Nucleus accumbens (tissue), 56 donors: ENCODE measurements around the gene RGS7.
"Not testable (repeated sequence)": the region's sequence is repeated elsewhere in the genome, so short reads cannot be mapped to it uniquely, and the experiment has no call there.

Source experiments
- DNase-seq, 56 donors: peaks; one replicate each; lab custom pipeline; 2025; lab: John Stamatoyannopoulos, UW

RGS7 gene

GRCh38 chr1:241007668-241008067, 349.3 kb downstream of the RGS7 start:
- no peak for DNase-seq

- no peak for DNase-seq
Observed at GRCh38 chr1:240999826-241000225, 357.2 kb downstream of the RGS7 start.

GRCh38 chr1:240998441-240999015, 358.5 kb downstream of the RGS7 start:
- DNase-seq = no peak

GRCh38 chr1:240998024-240998423, 359.0 kb downstream of the RGS7 start:
- no peak for DNase-seq

- DNase-seq = no peak
Observed at GRCh38 chr1:240993004-240993403, 364.0 kb downstream of the RGS7 start.

- DNase-seq = peak in 5 of 56 donors; percentile 1 to 8 (median 5)
Observed at GRCh38 chr1:240991230-240991629, 365.8 kb downstream of the RGS7 start.

GRCh38 chr1:240987928-240988327, 369.1 kb downstream of the RGS7 start:
- DNase-seq = no peak

GRCh38 chr1:240985081-240985480, 371.9 kb downstream of the RGS7 start:
- DNase-seq = no peak

- no peak for DNase-seq
Observed at GRCh38 chr1:240980342-240980741, 376.7 kb downstream of the RGS7 start.

- no peak for DNase-seq
Observed at GRCh38 chr1:240976685-240977084, 380.3 kb downstream of the RGS7 start.

- DNase-seq = no peak
Observed at GRCh38 chr1:240973875-240974274, 383.1 kb downstream of the RGS7 start.

GRCh38 chr1:240972059-240972458, 384.9 kb downstream of the RGS7 start:
- not testable (repeated sequence) for DNase-seq

- no peak for DNase-seq
Observed at GRCh38 chr1:240970253-240970652, 386.8 kb downstream of the RGS7 start.

GRCh38 chr1:240968864-240969263, 388.1 kb downstream of the RGS7 start:
- no peak for DNase-seq

GRCh38 chr1:240967070-240967724, 389.8 kb downstream of the RGS7 start:
- no peak for DNase-seq

- DNase-seq = peak in 3 of 56 donors; percentile 4 to 26 (median 26)
Observed at GRCh38 chr1:240965581-240966091, 391.4 kb downstream of the RGS7 start.

- DNase-seq = no peak
Observed at GRCh38 chr1:240962086-240962485, 394.9 kb downstream of the RGS7 start.

GRCh38 chr1:240956424-240956823, 400.6 kb downstream of the RGS7 start:
- no peak for DNase-seq

- no peak for DNase-seq
Observed at GRCh38 chr1:240956020-240956419, 401.0 kb downstream of the RGS7 start.

GRCh38 chr1:240947438-240948224, 409.4 kb downstream of the RGS7 start:
- DNase-seq = no peak

- no peak for DNase-seq
Observed at GRCh38 chr1:240946926-240947325, 410.1 kb downstream of the RGS7 start.
